Mesenchymal stem cell (in vitro differentiated cells and primary cell): ENCODE data around the gene RNGTT.

Experiments
- DNase-seq: peaks from one replicate; pipeline ENCODE4 v3.0.0-alpha.2; 2013
- H2AFZ ChIP-seq: one replicate; pipeline ENCODE4 v1.6.1; 2013; ENCODE audit warnings: low read depth, mild to moderate bottlenecking, control low read depth, inconsistent platforms, low read length, moderate library complexity
- H2AK5ac ChIP-seq: 2 replicates; pipeline ENCODE4 v1.6.1; 2013; ENCODE audit warnings: low read length, moderate library complexity, mild to moderate bottlenecking, inconsistent platforms; ENCODE audit not compliant: severe bottlenecking
- H2BK120ac ChIP-seq: one replicate; pipeline ENCODE4 v1.6.1; 2013; ENCODE audit warnings: low read depth, mild to moderate bottlenecking, inconsistent platforms, low read length, moderate library complexity
- H2BK12ac ChIP-seq, 2 experiments: one replicate each; pipeline ENCODE4 v1.6.1; 2013; ENCODE audit warnings: inconsistent platforms in 2 of 2, low read length in 2 of 2, mild to moderate bottlenecking in 2 of 2, moderate library complexity in 2 of 2, control low read depth in 1 of 2
- H2BK15ac ChIP-seq: one replicate; pipeline ENCODE4 v1.6.1; 2013; ENCODE audit warnings: mild to moderate bottlenecking, low read depth, inconsistent platforms; ENCODE audit not compliant: poor library complexity, severe bottlenecking
- H2BK5ac ChIP-seq: 2 replicates; pipeline ENCODE4 v1.6.1; 2013; ENCODE audit warnings: low read depth, mild to moderate bottlenecking, low read length, control low read depth, inconsistent platforms; ENCODE audit not compliant: poor library complexity, severe bottlenecking
- H3K14ac ChIP-seq, 2 experiments: one replicate each; pipeline ENCODE4 v1.6.1; 2013; ENCODE audit warnings: inconsistent platforms in 2 of 2, low read length in 2 of 2, control low read depth in 1 of 2, mild to moderate bottlenecking in 1 of 2, moderate library complexity in 1 of 2
- H3K18ac ChIP-seq, 2 experiments: one replicate each; pipeline ENCODE4 v1.6.1; 2013; ENCODE audit warnings: inconsistent platforms in 2 of 2, low read length in 2 of 2, control low read depth in 1 of 2, low read depth in 1 of 2, mild to moderate bottlenecking in 1 of 2
- H3K23ac ChIP-seq, 2 experiments: one replicate each; pipeline ENCODE4 v1.6.1; 2013; ENCODE audit warnings: inconsistent platforms in 2 of 2, low read length in 2 of 2, mild to moderate bottlenecking in 2 of 2, moderate library complexity in 2 of 2, control low read depth in 1 of 2
- H3K27ac ChIP-seq: 2 replicates; pipeline ENCODE4 v1.5.1; 2013; ENCODE audit warnings: mild to moderate bottlenecking, moderate library complexity, low read length, control low read depth, inconsistent platforms; ENCODE audit not compliant: poor library complexity, severe bottlenecking
- H3K27me3 ChIP-seq, 2 experiments: 2 replicates each; pipeline versions ENCODE4 v1.6.1 to v1.7.0; 2013; ENCODE audit warnings: low read length in 2 of 2, mild to moderate bottlenecking in 2 of 2, moderate library complexity in 2 of 2, control low read depth in 1 of 2, inconsistent platforms in 1 of 2; ENCODE audit not compliant: control insufficient read depth in 1 of 2, insufficient read depth in 1 of 2
- H3K36me3 ChIP-seq, 2 experiments: 2 replicates each; pipeline versions ENCODE4 v1.6.1 to v1.7.0; 2013; ENCODE audit warnings: low read length in 2 of 2, control low read depth in 1 of 2, inconsistent platforms in 1 of 2, low read depth in 1 of 2, mild to moderate bottlenecking in 1 of 2; ENCODE audit not compliant: insufficient read depth in 2 of 2, control insufficient read depth in 1 of 2
- H3K4ac ChIP-seq, 2 experiments: one replicate each; pipeline ENCODE4 v1.6.1; 2013; ENCODE audit warnings: inconsistent platforms in 2 of 2, low read length in 2 of 2, mild to moderate bottlenecking in 2 of 2, moderate library complexity in 2 of 2, control low read depth in 1 of 2, low read depth in 1 of 2
- H3K4me1 ChIP-seq: 2 replicates; pipeline ENCODE4 v1.6.1; 2013; ENCODE audit warnings: low read depth, low read length, control low read depth; ENCODE audit not compliant: control insufficient read depth, insufficient read depth
- H3K4me2 ChIP-seq: 2 replicates; pipeline ENCODE4 v1.6.1; 2013; ENCODE audit warnings: low read length, mild to moderate bottlenecking, inconsistent platforms; ENCODE audit not compliant: poor library complexity, severe bottlenecking
- H3K4me3 ChIP-seq, 2 experiments: 2 replicates each; pipeline versions ENCODE4 v1.5.1 to v1.7.0; 2013; ENCODE audit warnings: low read length in 2 of 2, mild to moderate bottlenecking in 2 of 2, control low read depth in 1 of 2, low read depth in 1 of 2; ENCODE audit not compliant: insufficient read depth in 1 of 2
- H3K79me1 ChIP-seq: replicated peaks from 2 replicates; pipeline ENCODE4 v1.6.1; 2013; ENCODE audit warnings: mild to moderate bottlenecking, control low read depth, low read length, inconsistent platforms; ENCODE audit not compliant: poor library complexity, severe bottlenecking
- H3K9ac ChIP-seq: 2 replicates; pipeline ENCODE4 v1.7.0; 2013; ENCODE audit warnings: mild to moderate bottlenecking, low read length, moderate library complexity
- H3K9me3 ChIP-seq: 2 replicates; pipeline ENCODE4 v1.7.0; 2013; ENCODE audit warnings: mild to moderate bottlenecking, low read length; ENCODE audit not compliant: control insufficient read depth
- H4K8ac ChIP-seq: one replicate; pipeline ENCODE4 v1.6.1; 2013; ENCODE audit warnings: inconsistent platforms, mild to moderate bottlenecking, low read length, moderate library complexity
- H4K91ac ChIP-seq: one replicate; pipeline ENCODE4 v1.6.1; 2013; ENCODE audit warnings: mild to moderate bottlenecking, low read length, inconsistent platforms
- WGBS: methylation state at CpG from one replicate; pipeline ENCODE4 v1.1.7; 2013; ENCODE audit warnings: mixed read lengths; 5-methylcytosine and 5-hydroxymethylcytosine counted together

The RNGTT gene

DNA sequence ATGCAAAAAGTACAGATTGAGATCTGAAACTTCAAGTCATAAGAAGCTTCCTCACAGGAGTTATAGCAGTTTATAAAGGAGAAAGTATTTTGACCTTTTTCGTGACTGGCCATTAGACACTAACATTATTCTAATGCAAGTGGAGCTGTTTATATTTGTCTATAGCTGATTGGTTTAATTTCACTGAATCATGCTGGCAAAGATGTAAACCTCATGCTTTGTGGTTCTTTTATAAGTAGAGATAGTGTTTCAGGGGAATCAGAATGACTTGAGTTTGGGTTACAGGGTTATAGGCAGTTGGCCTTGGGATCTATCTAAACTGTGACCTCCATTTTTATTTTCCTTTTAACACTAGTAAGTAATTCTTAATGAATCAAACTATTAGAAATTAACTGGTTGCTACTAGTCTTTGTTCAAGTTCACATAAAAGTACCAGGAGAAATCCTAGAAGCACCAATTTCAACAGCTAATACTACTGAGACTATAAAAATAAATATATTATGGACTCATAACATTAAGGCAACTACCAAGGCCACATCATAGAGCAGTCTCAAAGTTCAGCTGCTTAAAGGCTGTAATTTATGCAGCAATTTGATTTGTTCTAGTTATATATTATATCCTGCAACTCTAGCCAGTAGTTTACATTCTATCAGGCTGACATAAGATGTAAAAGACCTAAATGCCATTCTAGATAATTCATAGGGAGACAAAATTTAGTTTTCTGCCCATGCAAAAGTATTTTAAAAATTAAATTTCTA is 94.0 kb downstream of the RNGTT start:
- Histone ChIP-seq H3K36me3 (no peaks in the 10 kb centered on the region), H4K91ac (no peak overlapping the region), H3K4me2 (no peak overlapping the region), H3K4me1 (peaks cover 3% of the 10 kb centered on the region), H2AFZ (no peak overlapping the region), H3K4me3 (no peak overlapping the region), H3K27me3 (no peaks in the 10 kb centered on the region), H2BK15ac (no peak overlapping the region), H3K23ac (no peak overlapping the region), H3K27ac (peak overlapping the region; percentile 53), H3K79me1 (peaks cover 5% of the 10 kb centered on the region), H2AK5ac (no peak overlapping the region), H2BK5ac (no peak overlapping the region), H3K9me3 (no peaks in the 10 kb centered on the region), H4K8ac (no peak overlapping the region), H2BK120ac (no peak overlapping the region), H2BK12ac (no peak overlapping the region), H3K14ac (no peak overlapping the region), H3K4ac (no peak overlapping the region), H3K18ac (no peak overlapping the region), H3K9ac (peak overlapping the region; percentile 8)
- peak; percentile 62 for DNase-seq
- no CpG with 5 or more reads among the region's 1 CpG for WGBS

DNA sequence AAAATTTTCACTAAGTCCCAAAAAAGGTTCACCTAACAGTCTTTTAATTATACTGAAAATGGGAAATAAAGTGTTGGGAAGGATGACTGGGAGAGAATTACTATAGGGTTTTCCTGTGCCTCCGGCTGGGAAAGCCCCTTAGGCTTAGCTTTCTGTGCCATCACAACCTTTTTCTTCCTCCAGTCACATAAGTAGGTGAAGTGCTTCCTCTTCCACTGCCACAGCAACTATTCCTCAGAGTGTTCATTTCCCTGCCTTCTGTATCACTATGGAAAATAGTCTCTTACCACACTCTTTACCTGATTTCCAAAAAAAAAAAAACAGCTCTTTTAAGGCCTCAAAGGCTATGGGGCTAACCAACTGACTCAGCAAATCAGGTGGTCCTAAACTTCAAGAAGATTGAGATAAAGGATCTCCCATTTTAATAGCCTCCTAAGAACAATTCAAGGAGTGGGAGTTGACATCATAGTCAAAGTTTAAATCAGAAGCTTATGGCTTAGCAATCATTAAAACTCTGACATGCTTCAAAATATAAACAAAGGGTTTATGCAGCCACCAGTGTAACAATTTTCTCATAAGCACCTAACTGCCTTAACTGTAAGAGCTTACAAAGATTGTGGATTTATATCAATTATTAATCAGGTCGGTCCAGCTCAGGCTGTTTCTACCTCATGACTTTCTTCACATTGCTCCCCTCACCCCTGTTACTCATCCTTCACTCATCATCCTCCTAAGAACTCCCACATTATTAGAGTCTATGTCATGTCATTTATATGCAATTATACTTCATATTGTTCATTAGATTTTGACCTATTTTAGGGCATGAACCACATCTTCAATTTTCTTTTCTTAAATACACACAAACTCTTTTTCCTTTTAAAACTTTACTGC is 95.3 kb downstream of the RNGTT start:
- H2BK5ac ChIP-seq: peak overlapping the region; percentile 61
- H2AK5ac ChIP-seq: no peak overlapping the region
- peak overlapping the region; percentile 8 for H3K9ac ChIP-seq
- H3K18ac ChIP-seq: no peak overlapping the region
- H3K4me3 ChIP-seq: no peak overlapping the region
- 65% methylated on average over 1 of the region's 2 CpGs for WGBS
- H4K8ac ChIP-seq: no peak overlapping the region
- no peak overlapping the region for H4K91ac ChIP-seq
- no peaks in the 10 kb centered on the region for H3K9me3 ChIP-seq
- no peak overlapping the region for H3K14ac ChIP-seq
- H3K27ac ChIP-seq: peak overlapping the region; percentile 95
- H3K23ac ChIP-seq: no peak overlapping the region
- peaks cover 6% of the 10 kb centered on the region for H3K79me1 ChIP-seq
- H3K27me3 ChIP-seq: no peaks in the 10 kb centered on the region
- DNase-seq: peak; percentile 29
- H2AFZ ChIP-seq: no peak overlapping the region
- H2BK120ac ChIP-seq: no peak overlapping the region
- peak overlapping the region; percentile 29 for H3K4me2 ChIP-seq
- no peak overlapping the region for H3K4ac ChIP-seq
- no peak overlapping the region for H2BK12ac ChIP-seq
- H3K4me1 ChIP-seq: peaks cover 3% of the 10 kb centered on the region
- H3K36me3 ChIP-seq: no peaks in the 10 kb centered on the region
- no peak overlapping the region for H2BK15ac ChIP-seq

GRCh38 chr6:88866856-88867255 is 96.6 kb downstream of the RNGTT start:
- DNase-seq: no peak
- H3K27ac ChIP-seq: no peak overlapping the region
- no peak overlapping the region for H3K4me3 ChIP-seq
- no peak overlapping the region for H3K9ac ChIP-seq
- no peak overlapping the region for H3K4me2 ChIP-seq
- no peak overlapping the region for H2BK5ac ChIP-seq
- WGBS: 95% methylated on average over 2 of the region's 2 CpGs
- H2BK15ac ChIP-seq: no peak overlapping the region
- no peak overlapping the region for H2AK5ac ChIP-seq
- no peak overlapping the region for H3K14ac ChIP-seq
- no peaks in the 10 kb centered on the region for H3K9me3 ChIP-seq
- H3K23ac ChIP-seq: no peak overlapping the region
- no peak overlapping the region for H2BK12ac ChIP-seq
- no peak overlapping the region for H4K91ac ChIP-seq
- H2BK120ac ChIP-seq: no peak overlapping the region
- H3K18ac ChIP-seq: no peak overlapping the region
- peaks cover 11% of the 10 kb centered on the region for H3K79me1 ChIP-seq
- H3K4me1 ChIP-seq: peaks cover 3% of the 10 kb centered on the region
- no peaks in the 10 kb centered on the region for H3K27me3 ChIP-seq
- peaks cover 2 to 9% of the 10 kb centered on the region in 2 experiments for H3K36me3 ChIP-seq
- H2AFZ ChIP-seq: no peak overlapping the region
- no peak overlapping the region for H3K4ac ChIP-seq
- H4K8ac ChIP-seq: no peak overlapping the region

GRCh38 chr6:88865275-88865674 is 98.1 kb downstream of the RNGTT start:
- H2BK15ac ChIP-seq: no peak overlapping the region
- H3K27ac ChIP-seq: no peak overlapping the region
- H4K91ac ChIP-seq: no peak overlapping the region
- no peak overlapping the region for H3K9ac ChIP-seq
- H2AK5ac ChIP-seq: no peak overlapping the region
- peaks cover 3% of the 10 kb centered on the region for H3K4me1 ChIP-seq
- no peak for DNase-seq
- no peak overlapping the region for H3K14ac ChIP-seq
- no peaks in the 10 kb centered on the region for H3K9me3 ChIP-seq
- no peak overlapping the region for H3K23ac ChIP-seq
- H2AFZ ChIP-seq: no peak overlapping the region
- no peaks in the 10 kb centered on the region for H3K27me3 ChIP-seq
- H3K4me2 ChIP-seq: no peak overlapping the region
- no peak overlapping the region for H4K8ac ChIP-seq
- no peak overlapping the region for H2BK12ac ChIP-seq
- no peak overlapping the region for H3K4ac ChIP-seq
- H2BK120ac ChIP-seq: no peak overlapping the region
- H3K18ac ChIP-seq: no peak overlapping the region
- H3K4me3 ChIP-seq: no peak overlapping the region
- WGBS: 100% methylated on average over 1 of the region's 2 CpGs
- peaks cover 2 to 11% of the 10 kb centered on the region in 2 experiments for H3K36me3 ChIP-seq
- peaks cover 13% of the 10 kb centered on the region for H3K79me1 ChIP-seq
- no peak overlapping the region for H2BK5ac ChIP-seq
